ENCODE measurements around the gene PSMD6. TPM values are rescaled to one million over a fixed set of nuclear protein-coding genes. Genes with fewer than 3 reads are reported as not detected.

Gene PSMD6
- total and polyA plus RNA-seq, 2 donors, result 60.9 to 78.8 TPM

DNA sequence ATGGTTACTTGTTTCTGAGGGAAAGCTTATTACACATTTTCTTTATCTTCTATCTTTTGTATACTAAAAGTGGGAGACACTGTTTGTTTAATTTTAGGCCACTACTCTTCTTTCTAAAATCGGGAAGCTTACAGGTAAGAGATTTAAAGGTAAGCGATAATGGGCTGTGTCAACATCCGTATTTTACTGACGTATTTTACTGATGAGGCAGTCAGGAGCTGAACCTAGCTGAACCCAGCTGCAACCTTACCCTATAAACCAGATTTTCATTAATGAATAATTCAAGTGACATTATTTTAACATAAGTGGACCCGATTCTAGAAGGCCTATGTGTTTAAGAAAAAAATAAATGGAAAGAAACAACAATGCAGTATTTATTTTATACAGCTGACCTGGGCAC is 13.1 kb downstream of the PSMD6 start:
- WGBS, result 80% methylated on average over 5 of the region's 5 CpGs
- no peak overlapping the region for H3K27ac ChIP-seq (ENCODE audit: low read depth)
- H3K36me3 ChIP-seq (ENCODE audit: insufficient read depth), result peaks cover 5% of the 10 kb centered on the region
- no peaks in the 10 kb centered on the region for H3K4me1 ChIP-seq (ENCODE audit: insufficient read depth)
- H3K4me3 ChIP-seq (ENCODE audit: low read depth, low read length), result no peak overlapping the region
- no peak for DNase-seq (ENCODE audit: extremely low spot score)

GRCh38 chr3:64009528-64009927 is 13.8 kb downstream of the PSMD6 start:
- peaks cover 6% of the 10 kb centered on the region for H3K36me3 ChIP-seq (ENCODE audit: insufficient read depth)
- no peak overlapping the region for H3K27ac ChIP-seq (ENCODE audit: low read depth)
- H3K4me3 ChIP-seq (ENCODE audit: low read depth, low read length), result no peak overlapping the region
- no peak for DNase-seq (ENCODE audit: extremely low spot score)
- WGBS, result 89% methylated on average over 7 of the region's 7 CpGs
- no peaks in the 10 kb centered on the region for H3K4me1 ChIP-seq (ENCODE audit: insufficient read depth)

GRCh38 chr3:64008487-64009351 is 14.6 kb downstream of the PSMD6 start:
- WGBS, result 72% methylated on average over 7 of the region's 7 CpGs
- H3K4me1 ChIP-seq (ENCODE audit: insufficient read depth), result no peaks in the 10 kb centered on the region
- H3K27ac ChIP-seq (ENCODE audit: low read depth), result no peak overlapping the region
- no peak for DNase-seq (ENCODE audit: extremely low spot score)
- H3K4me3 ChIP-seq (ENCODE audit: low read depth, low read length), result no peak overlapping the region
- peaks cover 9% of the 10 kb centered on the region for H3K36me3 ChIP-seq (ENCODE audit: insufficient read depth)

GRCh38 chr3:64008017-64008416 is 15.3 kb downstream of the PSMD6 start:
- WGBS, result 82% methylated on average over 2 of the region's 2 CpGs
- peaks cover 8% of the 10 kb centered on the region for H3K36me3 ChIP-seq (ENCODE audit: insufficient read depth)

GRCh38 chr3:64003589-64003988 is 19.7 kb downstream of the PSMD6 start:
- Histone ChIP-seq H3K4me1 (ENCODE audit: insufficient read depth) (no peaks in the 10 kb centered on the region), H3K36me3 (ENCODE audit: insufficient read depth) (peaks cover 7% of the 10 kb centered on the region), H3K27ac (ENCODE audit: low read depth) (no peak overlapping the region), H3K4me3 (ENCODE audit: low read depth, low read length) (no peak overlapping the region)
- 63% methylated on average over 2 of the region's 2 CpGs for WGBS
- DNase-seq (ENCODE audit: extremely low spot score), result no peak

More at GRCh38 chr3:64008017-64008416, 15.3 kb downstream of the PSMD6 start:
- Histone ChIP-seq H3K4me1 (ENCODE audit: insufficient read depth) (no peaks in the 10 kb centered on the region), H3K4me3 (ENCODE audit: low read depth, low read length) (no peak overlapping the region), H3K27ac (ENCODE audit: low read depth) (no peak overlapping the region)
- no peak for DNase-seq (ENCODE audit: extremely low spot score)

DNA sequence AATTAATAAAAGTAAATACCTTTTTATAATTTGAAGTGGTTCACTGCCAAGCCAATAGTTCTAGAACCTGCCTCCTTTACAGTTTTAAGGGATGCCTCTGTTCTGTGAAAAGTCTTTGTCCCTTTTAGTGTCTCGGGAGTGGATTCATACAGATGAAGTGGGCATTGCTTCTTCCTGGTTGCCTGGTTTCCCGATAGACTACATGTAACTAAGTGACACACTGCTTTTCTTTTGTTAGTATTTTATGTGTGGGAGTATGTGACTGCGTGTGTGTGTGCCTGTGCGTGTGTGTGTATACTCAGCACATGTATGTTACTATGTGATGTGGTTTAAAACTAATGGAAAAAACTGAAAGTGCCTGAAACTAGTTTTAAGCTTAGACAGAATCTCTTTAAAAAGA is 21.1 kb downstream of the PSMD6 start:
- WGBS, result 93% methylated on average over 4 of the region's 4 CpGs
- Histone ChIP-seq H3K4me3 (ENCODE audit: low read depth, low read length) (no peak overlapping the region), H3K36me3 (ENCODE audit: insufficient read depth) (peaks cover 7% of the 10 kb centered on the region), H3K4me1 (ENCODE audit: insufficient read depth) (no peaks in the 10 kb centered on the region), H3K27ac (ENCODE audit: low read depth) (no peak overlapping the region)
- no peak for DNase-seq (ENCODE audit: extremely low spot score)

DNA sequence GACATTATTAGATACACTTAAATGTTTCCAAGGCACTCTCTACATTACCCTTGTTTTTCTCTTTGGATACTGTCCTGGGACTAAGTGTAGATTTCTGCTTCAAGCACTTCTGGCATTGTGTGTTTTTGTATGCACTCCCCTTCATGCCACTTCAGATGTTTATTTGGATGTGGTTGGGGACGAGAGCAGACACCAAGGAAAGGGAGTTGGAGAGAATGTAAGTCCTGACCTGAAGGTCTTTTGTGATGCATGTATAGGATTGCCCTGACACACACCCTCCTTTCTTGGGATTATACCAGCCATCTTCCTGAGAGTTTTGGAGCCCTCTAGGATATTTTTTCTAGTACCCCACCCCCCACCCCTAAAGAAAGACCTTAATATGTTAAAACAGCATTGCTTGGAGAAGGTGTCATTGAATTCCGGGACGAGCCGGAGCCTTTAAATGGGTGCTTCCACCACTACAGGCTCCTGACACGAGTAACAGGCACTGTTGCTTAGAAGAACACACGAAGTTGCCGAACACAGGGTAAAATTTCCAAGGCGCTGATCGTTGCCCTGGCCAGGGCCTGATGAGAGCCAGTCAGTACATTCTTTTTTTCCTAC is 22.7 kb downstream of the PSMD6 start:
- Histone ChIP-seq H3K4me1 (ENCODE audit: insufficient read depth) (no peaks in the 10 kb centered on the region), H3K27ac (ENCODE audit: low read depth) (no peak overlapping the region), H3K36me3 (ENCODE audit: insufficient read depth) (peaks cover 12% of the 10 kb centered on the region), H3K4me3 (ENCODE audit: low read depth, low read length) (no peak overlapping the region)
- DNase-seq (ENCODE audit: extremely low spot score), result no peak
- WGBS, result 77% methylated on average over 9 of the region's 9 CpGs

- Histone ChIP-seq H3K4me1 (ENCODE audit: insufficient read depth) (no peaks in the 10 kb centered on the region), H3K4me3 (ENCODE audit: low read depth, low read length) (no peak overlapping the region), H3K27ac (ENCODE audit: low read depth) (no peak overlapping the region), H3K36me3 (ENCODE audit: insufficient read depth) (peaks cover 11% of the 10 kb centered on the region)
- no peak for DNase-seq (ENCODE audit: extremely low spot score)
- WGBS, result 65% methylated on average over 10 of the region's 10 CpGs
Observed at GRCh38 chr3:63998852-63999754, 24.2 kb downstream of the PSMD6 start.

DNA sequence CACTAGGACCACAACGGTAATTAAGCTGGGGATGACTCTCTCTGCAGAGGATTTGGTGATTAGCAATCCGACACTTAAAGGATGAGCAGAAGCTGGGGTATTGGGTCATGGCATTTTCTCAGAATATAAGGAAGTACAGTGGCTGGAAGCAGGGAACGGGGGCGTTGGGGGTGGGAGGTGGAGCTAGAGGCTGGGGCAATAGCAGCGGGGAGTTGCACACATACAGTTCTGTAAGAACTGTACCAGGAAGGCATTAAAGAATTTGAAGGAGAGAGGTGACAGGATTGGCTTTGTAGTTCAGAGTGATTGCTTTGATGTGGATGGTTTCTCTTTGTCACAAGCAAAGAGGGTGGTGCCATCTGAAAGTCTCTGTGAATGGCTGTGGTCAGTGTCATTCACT is 28.2 kb downstream of the PSMD6 start:
- no peak for DNase-seq (ENCODE audit: extremely low spot score)
- H3K4me3 ChIP-seq (ENCODE audit: low read depth, low read length), result no peak overlapping the region
- peaks cover 14% of the 10 kb centered on the region for H3K36me3 ChIP-seq (ENCODE audit: insufficient read depth)
- WGBS, result 85% methylated on average over 5 of the region's 5 CpGs
- no peak overlapping the region for H3K27ac ChIP-seq (ENCODE audit: low read depth)
- no peaks in the 10 kb centered on the region for H3K4me1 ChIP-seq (ENCODE audit: insufficient read depth)

GRCh38 chr3:63993653-63994079 is 29.6 kb downstream of the PSMD6 start:
- Histone ChIP-seq H3K36me3 (ENCODE audit: insufficient read depth) (peaks cover 11% of the 10 kb centered on the region), H3K27ac (ENCODE audit: low read depth) (no peak overlapping the region), H3K4me3 (ENCODE audit: low read depth, low read length) (no peak overlapping the region), H3K4me1 (ENCODE audit: insufficient read depth) (no peaks in the 10 kb centered on the region)
- 36% methylated on average over 3 of the region's 3 CpGs for WGBS
- DNase-seq (ENCODE audit: extremely low spot score), result peak; percentile 46

DNA sequence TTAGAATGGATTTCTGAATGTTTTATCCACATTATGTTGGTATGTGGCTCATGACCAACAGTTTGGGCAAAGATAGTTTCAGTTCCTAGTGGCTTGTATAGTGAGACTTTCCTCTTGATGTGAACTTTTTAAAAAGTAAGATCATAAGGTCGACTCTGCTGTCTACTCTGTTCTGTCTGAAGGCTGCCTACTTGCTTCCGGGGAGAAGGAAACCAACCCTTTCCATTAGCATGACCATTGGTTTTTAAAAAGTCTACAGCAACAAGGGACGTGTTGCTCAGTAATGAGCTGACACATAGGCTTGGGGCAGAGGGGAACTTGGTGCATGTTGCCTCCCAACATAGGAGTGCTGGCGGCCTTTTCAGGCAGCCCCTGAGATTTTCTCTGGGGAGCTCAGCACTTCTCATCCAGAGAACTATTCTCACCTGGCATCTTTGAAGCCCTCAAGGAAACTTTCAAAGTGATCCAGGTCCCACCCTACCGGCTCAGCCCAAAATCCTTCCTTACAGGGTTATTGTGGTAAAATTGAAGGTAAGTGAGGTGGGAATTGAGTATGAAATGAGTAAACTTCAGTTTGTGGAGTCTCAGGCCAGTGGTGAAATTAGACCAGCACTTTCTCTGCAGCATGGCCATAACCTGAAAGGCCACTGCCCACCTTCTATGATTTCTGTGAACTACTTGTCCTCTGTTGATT is 30.6 kb downstream of the PSMD6 start:
- H3K27ac ChIP-seq (ENCODE audit: low read depth), result no peak overlapping the region
- H3K4me3 ChIP-seq (ENCODE audit: low read depth, low read length), result no peak overlapping the region
- 92% methylated on average over 5 of the region's 5 CpGs for WGBS
- H3K36me3 ChIP-seq (ENCODE audit: insufficient read depth), result peaks cover 11% of the 10 kb centered on the region
- no peak for DNase-seq (ENCODE audit: extremely low spot score)
- H3K4me1 ChIP-seq (ENCODE audit: insufficient read depth), result no peaks in the 10 kb centered on the region

GRCh38 chr3:63991666-63992065 is 31.6 kb downstream of the PSMD6 start:
- DNase-seq (ENCODE audit: extremely low spot score), result no peak
- 89% methylated on average over 3 of the region's 3 CpGs for WGBS
- Histone ChIP-seq H3K4me3 (ENCODE audit: low read depth, low read length) (no peak overlapping the region), H3K36me3 (ENCODE audit: insufficient read depth) (peaks cover 11% of the 10 kb centered on the region), H3K27ac (ENCODE audit: low read depth) (no peak overlapping the region), H3K4me1 (ENCODE audit: insufficient read depth) (no peaks in the 10 kb centered on the region)

DNA sequence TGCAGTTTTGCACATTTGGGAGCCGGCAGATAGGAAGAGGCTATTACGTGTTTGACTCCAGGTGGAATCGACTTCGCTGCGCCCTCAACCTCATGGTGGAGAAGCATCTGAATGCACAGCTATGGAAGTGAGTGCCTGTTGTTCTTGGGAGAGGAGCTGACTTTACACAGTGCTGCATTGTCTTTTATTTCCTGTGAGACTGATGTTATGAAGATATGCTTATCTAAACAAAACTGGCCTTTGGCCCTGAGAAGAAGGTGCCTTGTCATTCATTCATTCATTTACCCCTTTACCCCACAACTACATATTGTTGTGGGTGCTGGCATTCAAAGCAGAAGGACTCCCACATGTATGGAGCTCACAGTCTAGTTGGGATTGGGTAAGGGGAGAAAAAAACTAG is 32.6 kb downstream of the PSMD6 start:
- WGBS, result 91% methylated on average over 5 of the region's 5 CpGs
- peaks cover 7% of the 10 kb centered on the region for H3K36me3 ChIP-seq (ENCODE audit: insufficient read depth)
- H3K4me3 ChIP-seq (ENCODE audit: low read depth, low read length), result no peak overlapping the region
- no peak overlapping the region for H3K27ac ChIP-seq (ENCODE audit: low read depth)
- no peak for DNase-seq (ENCODE audit: extremely low spot score)
- no peaks in the 10 kb centered on the region for H3K4me1 ChIP-seq (ENCODE audit: insufficient read depth)
